Measurements from ENCODE around the gene SLC6A7.

DNA sequence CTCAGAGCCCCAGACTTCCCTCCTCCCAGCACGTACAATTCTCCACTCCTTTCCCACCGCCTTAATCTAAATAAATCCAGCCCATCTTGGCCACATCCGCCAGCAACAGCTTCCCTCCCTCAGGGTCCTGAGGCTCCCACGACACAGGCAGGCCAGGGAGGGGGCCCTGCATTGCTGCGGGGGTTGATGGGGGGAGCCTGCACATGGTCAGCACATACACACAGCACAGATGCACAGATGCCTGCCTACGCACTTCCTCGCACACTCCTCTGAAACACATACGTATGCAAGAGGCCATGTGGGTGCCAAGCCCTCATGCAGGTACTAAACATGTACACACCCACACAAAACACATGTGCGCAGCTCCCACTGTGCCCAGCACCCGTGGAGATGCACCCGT, 49.0 kb upstream of the SLC6A7 start:
- TF ChIP-seq POLR2A (IDR thresholded peaks at IDR 0.05; ENCODE audit: extremely low read depth, insufficient read length) (no peak), CTCF (IDR thresholded peaks at IDR 0.05; ENCODE audit: low read depth, low read length) (no peak)
